NCI-H2171 treated with DMSO at 0.1 percent for 48 hours (cell line): ENCODE measurements around the gene SPSB1.

ENCODE experiments used
- DNase-seq: peaks from one replicate; lab custom pipeline; 2025; lab: John Stamatoyannopoulos, UW

SPSB1 gene

DNA sequence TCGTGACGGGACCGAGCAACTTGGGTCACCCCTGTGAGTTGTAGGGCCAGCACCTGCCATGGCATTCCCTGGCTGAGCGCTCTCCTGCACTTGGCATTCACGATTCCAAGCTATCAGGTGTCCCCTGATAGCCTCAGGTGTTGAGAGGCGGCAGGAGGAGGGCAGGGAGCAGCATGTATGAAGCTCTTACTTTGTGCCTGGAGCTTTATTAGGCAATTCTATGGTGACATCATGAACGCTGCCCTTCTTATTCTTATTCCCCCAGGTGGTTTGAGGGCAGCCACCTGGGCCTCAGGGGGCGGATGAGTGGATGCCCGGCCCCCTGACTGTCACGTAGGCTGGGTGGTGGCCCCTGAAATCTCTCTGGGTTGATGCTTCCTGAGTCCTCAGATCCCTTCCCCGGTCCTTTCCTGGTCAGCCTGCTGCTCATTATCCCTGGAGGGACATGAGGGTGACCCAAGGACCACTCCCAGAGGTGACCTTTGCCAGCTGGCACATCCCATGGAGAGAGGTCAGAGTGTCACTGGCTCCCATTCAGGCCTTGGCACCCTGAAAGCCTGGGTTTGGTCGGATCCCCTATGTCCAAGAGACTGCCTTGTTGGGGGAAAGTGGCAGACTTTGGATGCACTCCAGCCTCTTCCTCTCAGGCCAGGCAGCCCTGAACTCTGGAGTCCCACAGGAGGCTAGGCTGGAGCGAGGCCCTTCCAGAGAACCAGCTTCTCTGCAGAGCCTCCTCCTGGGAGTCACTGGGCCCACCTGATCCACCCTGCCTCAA lies 51.9 kb downstream of the SPSB1 start:
- DNase-seq: peak; percentile 55

GRCh38 chr1:9345471-9345870 lies 52.8 kb downstream of the SPSB1 start:
- DNase-seq: no peak

DNA sequence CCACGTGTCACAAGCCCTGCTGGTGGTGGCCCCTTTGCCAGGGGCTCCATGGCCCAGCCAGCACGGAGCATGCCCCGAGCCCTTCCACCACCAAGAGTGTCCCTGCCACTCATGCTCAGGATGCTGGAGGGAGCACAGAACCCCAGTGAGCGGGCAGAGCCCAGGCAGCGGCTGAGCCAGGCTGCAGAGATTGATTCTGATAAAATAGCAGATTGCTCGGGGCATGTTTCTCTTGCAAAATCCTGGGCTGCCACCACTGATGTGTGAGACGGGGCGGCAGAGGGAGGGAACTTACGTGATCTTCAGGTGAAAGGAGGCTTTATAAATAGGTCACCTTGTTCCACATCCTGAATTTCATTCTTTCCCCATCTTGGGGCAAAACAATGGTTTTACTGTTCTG lies 53.2 kb downstream of the SPSB1 start:
- peak; percentile 25 for DNase-seq

DNA sequence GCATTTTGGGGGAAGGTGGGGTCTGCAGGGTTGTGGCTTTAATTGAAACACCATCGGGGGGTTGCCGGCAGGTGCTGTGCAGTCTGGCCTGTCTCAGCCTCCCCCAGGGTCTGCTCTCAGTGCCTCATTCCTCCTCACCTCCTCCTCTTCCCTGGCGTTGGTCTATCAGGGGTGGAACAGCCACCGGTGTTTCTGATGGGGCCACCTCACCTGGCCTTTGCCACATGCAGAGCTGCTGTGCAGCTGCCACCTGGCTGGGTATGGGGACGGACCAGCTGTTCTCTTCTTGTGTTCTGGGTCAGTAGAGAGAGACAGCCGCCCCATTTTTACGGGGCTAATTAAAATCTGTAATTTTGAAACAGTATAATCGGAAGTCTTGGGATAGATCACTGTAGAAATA lies 53.9 kb downstream of the SPSB1 start:
- DNase-seq: peak; percentile 60

DNA sequence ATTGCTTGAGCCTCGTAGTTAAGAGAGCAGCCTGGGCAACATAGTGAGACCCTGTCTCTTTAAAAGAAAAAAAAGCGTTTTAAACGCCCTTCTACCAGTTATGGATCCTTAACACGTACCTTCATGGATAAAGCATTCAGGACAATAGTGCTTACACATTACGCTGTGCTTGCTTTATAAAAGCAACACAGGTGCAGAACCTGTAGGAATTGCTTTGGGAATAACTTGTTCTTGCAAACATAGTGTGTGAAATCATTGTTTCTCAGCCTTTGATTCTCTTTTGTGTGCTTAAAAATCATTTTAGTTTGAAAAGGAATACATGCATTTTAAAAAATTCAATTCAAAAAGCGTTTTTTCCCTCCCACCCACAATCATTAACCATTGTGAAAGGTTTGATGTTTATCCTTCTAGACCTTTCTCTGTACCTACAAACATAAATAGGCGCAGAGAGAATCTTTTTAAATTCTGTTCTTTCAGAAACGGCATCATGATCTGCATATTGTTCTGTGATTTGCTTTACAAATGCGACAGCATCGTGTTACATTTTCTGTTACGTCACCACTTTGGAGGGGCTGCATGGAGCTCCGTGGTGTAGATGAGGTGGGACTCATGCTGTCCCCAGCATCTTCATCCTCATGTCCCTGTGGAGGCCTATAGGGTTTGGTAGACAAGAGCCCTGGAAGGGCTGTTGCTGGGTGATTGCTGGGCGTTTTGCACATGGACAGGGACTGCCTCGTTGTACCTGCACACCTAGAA lies 54.6 kb downstream of the SPSB1 start:
- DNase-seq: no peak

DNA sequence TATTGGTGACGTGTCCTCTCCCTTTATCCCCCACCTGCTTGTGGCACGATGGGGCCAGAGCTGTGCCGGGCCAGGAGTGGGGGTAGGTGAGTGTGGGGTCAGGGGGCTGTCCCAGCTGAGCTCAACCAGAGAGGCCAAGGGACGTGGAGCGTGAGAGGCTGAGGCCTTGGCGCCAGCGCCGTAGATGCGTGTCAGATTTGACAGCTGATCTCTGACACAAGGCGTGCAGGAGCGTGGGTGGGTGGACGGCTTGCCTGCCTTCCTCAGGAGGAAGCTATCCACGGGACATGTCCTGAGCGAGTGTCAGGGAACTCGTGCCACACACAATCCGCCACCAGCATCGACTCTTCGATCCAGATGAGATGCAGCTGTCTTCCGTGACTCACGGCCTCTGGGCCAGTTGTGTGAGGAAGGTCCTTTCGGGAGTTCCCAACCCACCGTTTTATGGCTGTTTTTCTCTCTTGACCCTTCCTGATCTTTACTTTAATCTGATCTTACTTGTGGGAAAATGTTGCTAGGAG lies 56.7 kb downstream of the SPSB1 start:
- no peak for DNase-seq

DNA sequence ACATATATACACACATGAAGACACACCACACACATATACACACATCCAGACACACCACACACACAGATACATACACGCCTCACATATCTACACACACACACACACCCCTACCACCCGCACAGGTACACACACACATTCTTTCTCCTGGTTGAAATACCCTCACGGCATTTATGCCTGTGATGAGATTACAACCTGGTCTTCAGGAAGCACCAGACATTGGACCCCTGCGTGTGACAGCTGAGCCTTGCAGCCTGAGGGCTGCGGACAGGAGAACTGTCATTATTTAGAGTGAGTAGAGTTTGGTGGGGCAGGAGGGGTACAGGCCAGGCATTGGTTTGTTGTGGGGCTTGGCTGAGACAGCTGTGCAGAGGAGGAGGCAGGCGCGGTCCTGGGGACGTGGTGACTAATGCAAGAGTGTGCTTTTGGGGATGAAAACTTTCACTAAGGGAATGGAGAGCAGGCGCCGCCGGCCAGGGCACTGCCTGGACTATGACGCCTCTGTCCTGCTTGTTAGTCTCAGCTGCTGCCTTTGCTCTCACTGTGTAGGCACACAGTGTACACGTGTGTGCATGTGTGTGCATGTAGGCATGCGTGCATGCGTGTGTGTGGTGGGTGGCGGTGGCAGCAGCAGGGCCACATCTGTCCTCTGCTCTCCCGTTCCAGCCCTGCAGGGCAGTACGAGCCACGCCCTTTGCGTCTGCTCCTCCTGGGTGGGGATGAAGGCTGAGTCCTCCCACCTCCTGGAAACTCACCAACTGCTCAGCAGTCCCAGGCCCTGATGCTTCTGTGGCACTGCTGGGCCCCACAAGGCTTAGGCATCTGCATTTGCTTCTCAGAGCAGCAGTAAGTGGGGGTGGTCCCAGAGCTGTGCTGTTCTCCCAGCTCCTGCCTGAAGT lies 57.6 kb downstream of the SPSB1 start:
- peak; percentile 71 for DNase-seq

DNA sequence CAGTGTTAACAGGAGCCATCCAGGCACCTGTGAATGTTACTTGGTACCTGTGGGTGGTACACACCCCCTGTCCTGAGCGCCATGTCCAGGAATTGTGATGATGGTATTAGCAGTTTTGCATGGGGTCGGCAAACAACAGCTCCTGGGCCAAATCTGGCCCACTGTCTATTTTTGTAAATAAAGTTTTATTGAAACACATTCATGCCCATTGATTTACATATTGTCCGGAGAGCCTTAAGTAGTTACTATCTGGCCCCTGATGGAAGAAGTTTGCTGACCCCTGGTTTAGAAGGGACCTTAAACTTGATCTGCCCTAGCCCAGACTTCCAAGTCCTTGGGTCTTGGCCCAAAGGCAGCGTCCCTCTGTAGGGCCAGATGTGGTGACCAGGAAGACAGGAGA lies 58.3 kb downstream of the SPSB1 start:
- DNase-seq: no peak

DNA sequence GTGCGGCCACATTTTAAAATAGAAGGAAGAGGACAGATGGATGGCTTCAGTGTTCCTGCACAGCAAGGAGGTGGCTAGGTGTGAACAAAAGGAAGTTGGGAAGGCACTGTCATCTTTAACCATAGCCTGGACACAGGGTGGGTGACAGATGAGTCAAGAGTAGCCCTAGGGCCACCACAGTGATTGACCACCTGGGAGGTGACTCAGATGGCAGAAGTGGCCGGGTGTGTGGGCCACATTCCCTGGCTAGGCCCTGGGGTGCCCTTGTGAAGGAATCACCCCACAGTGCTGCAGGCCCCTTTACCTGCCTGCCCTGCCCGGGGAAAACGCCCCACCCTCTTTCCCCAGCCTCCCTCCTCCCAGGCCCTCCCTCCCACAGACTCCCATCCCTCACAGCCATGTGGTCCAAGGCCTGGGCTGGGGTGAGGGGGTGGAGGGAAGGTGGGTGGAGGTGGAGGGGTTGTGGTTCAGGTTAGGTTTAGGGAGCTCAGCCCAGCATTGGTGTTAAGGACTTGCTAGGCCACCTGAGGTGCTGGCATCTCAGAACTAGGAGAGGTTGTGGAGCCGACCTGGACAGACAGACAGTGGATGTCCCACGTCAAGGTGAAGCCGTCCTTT lies 59.1 kb downstream of the SPSB1 start:
- DNase-seq: no peak

GRCh38 chr1:9352377-9353134 lies 59.9 kb downstream of the SPSB1 start:
- DNase-seq: peak; percentile 90

GRCh38 chr1:9355503-9355902 lies 62.8 kb downstream of the SPSB1 start:
- no peak for DNase-seq

GRCh38 chr1:9356021-9356420 lies 63.3 kb downstream of the SPSB1 start:
- no peak for DNase-seq

DNA sequence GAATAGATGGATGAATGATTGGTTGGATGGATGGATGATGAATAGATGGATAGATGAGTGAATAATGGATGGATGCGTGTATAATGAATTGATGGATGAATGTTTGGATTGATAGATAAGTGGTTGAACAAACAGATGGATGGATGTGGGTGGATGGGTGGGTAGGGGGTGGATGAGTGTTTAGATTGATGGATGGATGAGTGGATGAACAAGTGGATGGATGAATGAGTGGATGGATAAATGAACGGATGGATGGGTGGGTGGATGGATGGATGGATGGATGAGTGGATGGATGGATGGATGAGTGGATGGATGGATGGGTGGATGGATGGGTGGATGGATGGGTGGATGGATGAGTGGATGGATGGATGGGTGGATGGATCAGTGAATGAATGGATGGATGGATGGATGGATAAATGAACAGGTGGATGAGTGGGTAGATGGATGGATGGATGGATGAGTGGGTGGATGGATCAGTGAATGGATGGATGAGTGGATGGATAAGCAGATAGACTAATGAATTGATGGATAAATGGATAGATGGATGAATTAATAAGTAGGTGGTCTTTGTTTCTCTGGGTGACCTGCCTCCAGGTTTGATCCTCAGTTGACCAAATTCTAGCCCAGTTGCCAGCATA lies 64.3 kb downstream of the SPSB1 start:
- no peak for DNase-seq

- DNase-seq: no peak
These were observed 65.3 kb downstream of the SPSB1 start for GRCh38 chr1:9357958-9358357.

GRCh38 chr1:9360371-9361064 lies 67.8 kb downstream of the SPSB1 start:
- no peak for DNase-seq

GRCh38 chr1:9361630-9362260 lies 69.1 kb downstream of the SPSB1 start:
- DNase-seq: no peak

DNA sequence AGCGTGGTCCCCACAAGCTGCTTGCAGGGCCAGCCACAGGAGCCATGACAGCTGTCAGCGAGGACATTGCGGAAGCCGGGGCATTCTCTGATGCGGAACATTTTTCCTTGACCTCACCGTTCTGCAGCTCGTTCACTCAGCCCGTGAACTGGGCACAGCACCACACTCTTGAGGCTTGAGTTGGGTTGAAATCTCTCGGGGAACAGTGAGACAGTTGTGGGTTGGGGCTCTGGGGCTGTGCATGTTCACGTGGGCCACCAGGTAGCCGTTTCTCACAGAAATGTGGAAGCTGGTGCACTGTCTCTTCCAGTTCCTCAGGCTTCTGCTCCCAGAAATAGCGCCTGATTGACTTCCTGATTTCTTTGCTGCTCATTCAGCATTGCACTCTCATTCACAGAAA lies 69.8 kb downstream of the SPSB1 start:
- DNase-seq: no peak

GRCh38 chr1:9363061-9363471 lies 70.4 kb downstream of the SPSB1 start:
- DNase-seq: no peak

- DNase-seq: no peak
These were observed 73.6 kb downstream of the SPSB1 start for GRCh38 chr1:9366298-9366697.
